IMR-90 (cell line): ENCODE measurements around the gene CTPS2. TPM values are rescaled to one million over a fixed set of nuclear protein-coding genes. Genes with fewer than 3 reads are reported as not detected.

ENCODE experiments used
- ATAC-seq: fragments of 200-7000 bp; cut with Tn5 transposase; 2 replicates; pipeline ENCODE4 v1.9.1; 2020; ENCODE audit warnings: low read depth, mild to moderate bottlenecking, moderate library complexity
- BruUV-seq: library from RNA; stranded (reverse); fragments of 400-500 nt; replicated peaks from 2 replicates; lab custom pipeline; 2021; lab: Mats Ljungman, UMichigan
- CTCF ChIA-PET: fragments of 300-600 bp; formaldehyde crosslinking; extraction: SDS; loops from one replicate; lab custom pipeline; 2021; ENCODE audit warnings: antibody characterized with exemption; lab: Yijun Ruan, JAX
- POLR2A ChIA-PET: fragments of 300-600 bp; sonication (Branson Sonifier 250); formaldehyde crosslinking; loops from one replicate; lab custom pipeline; 2022; ENCODE audit warnings: antibody characterized with exemption; ENCODE audit not compliant: unreplicated experiment; lab: Charles Lee
- DNase-seq: peaks from one replicate; pipeline ENCODE4 v3.0.0; 2013
- H2AFZ ChIP-seq: replicated peaks from 2 replicates; pipeline ENCODE3; 2013; ENCODE audit warnings: low read length, mild to moderate bottlenecking; ENCODE audit not compliant: poor library complexity
- H2AK5ac ChIP-seq: 2 replicates; pipeline ENCODE4 v1.6.1; 2013; ENCODE audit warnings: low read depth, low read length, inconsistent platforms
- H2AK9ac ChIP-seq: replicated peaks from 2 replicates; pipeline ENCODE3; 2013; ENCODE audit warnings: mild to moderate bottlenecking, low read depth, low read length, moderate library complexity; ENCODE audit not compliant: poor library complexity
- H2BK120ac ChIP-seq: 2 replicates; pipeline ENCODE4 v1.6.1; 2013; ENCODE audit warnings: low read depth, low read length, inconsistent platforms
- H2BK15ac ChIP-seq: 3 replicates; pipeline ENCODE4 v1.6.1; 2013; ENCODE audit warnings: low read depth, low read length, inconsistent platforms
- H2BK20ac ChIP-seq: 2 replicates; pipeline ENCODE4 v1.6.1; 2013; ENCODE audit warnings: low read depth, mild to moderate bottlenecking, inconsistent platforms, low read length, moderate library complexity
- H2BK5ac ChIP-seq: 2 replicates; pipeline ENCODE4 v1.6.1; 2013; ENCODE audit warnings: mild to moderate bottlenecking, low read depth, low read length, inconsistent platforms; ENCODE audit not compliant: poor library complexity, severe bottlenecking
- H3K14ac ChIP-seq: replicated peaks from 2 replicates; pipeline ENCODE4 v1.6.1; 2013; ENCODE audit warnings: low read depth, low read length, inconsistent platforms
- H3K18ac ChIP-seq: 2 replicates; pipeline ENCODE4 v1.6.1; 2013; ENCODE audit warnings: low read depth, low read length, control low read depth
- H3K23ac ChIP-seq: 2 replicates; pipeline ENCODE4 v1.6.1; 2013; ENCODE audit warnings: low read depth, low read length, inconsistent platforms
- H3K27ac ChIP-seq: 2 replicates; pipeline ENCODE4 v1.5.1; 2013; ENCODE audit warnings: mild to moderate bottlenecking, control low read depth, low read length; ENCODE audit not compliant: insufficient read depth
- H3K27me3 ChIP-seq: 2 replicates; pipeline ENCODE4 v1.6.1; 2013; ENCODE audit warnings: low read length; ENCODE audit not compliant: control insufficient read depth, insufficient read depth
- H3K36me3 ChIP-seq: 2 replicates; pipeline ENCODE4 v1.6.1; 2013; ENCODE audit warnings: low read length, mixed read lengths; ENCODE audit not compliant: control insufficient read depth, insufficient read depth
- H3K4ac ChIP-seq: 2 replicates; pipeline ENCODE4 v1.6.1; 2013; ENCODE audit warnings: low read depth, low read length, inconsistent platforms
- H3K4me1 ChIP-seq: 2 replicates; pipeline ENCODE4 v1.6.1; 2013; ENCODE audit warnings: low read length, mixed read lengths; ENCODE audit not compliant: control insufficient read depth, insufficient read depth
- H3K4me2 ChIP-seq: 2 replicates; pipeline ENCODE4 v1.6.1; 2013; ENCODE audit warnings: low read depth, mild to moderate bottlenecking, control low read depth, low read length, moderate library complexity
- H3K4me3 ChIP-seq: 2 replicates; pipeline ENCODE4 v1.5.1; 2013; ENCODE audit warnings: low read depth, mild to moderate bottlenecking, control low read depth, low read length, moderate library complexity; ENCODE audit not compliant: insufficient read depth
- H3K56ac ChIP-seq: 2 replicates; pipeline ENCODE4 v1.6.1; 2013; ENCODE audit warnings: low read length, inconsistent platforms; ENCODE audit not compliant: insufficient read depth; ENCODE audit errors: extremely low read depth
- H3K79me1 ChIP-seq, 2 experiments: 2 replicates each; pipeline ENCODE4 v1.6.1; 2013; ENCODE audit warnings: low read length in 2 of 2, inconsistent platforms in 1 of 2, low read depth in 1 of 2
- H3K9ac ChIP-seq: 2 replicates; pipeline ENCODE4 v1.6.1; 2013; ENCODE audit warnings: low read depth, low read length, control low read depth
- H3K9me1 ChIP-seq: 2 replicates; pipeline ENCODE4 v1.6.1; 2013; ENCODE audit warnings: low read length, inconsistent platforms; ENCODE audit not compliant: insufficient read depth
- H3K9me3 ChIP-seq: 2 replicates; pipeline ENCODE4 v1.6.1; 2013; ENCODE audit warnings: low read length; ENCODE audit not compliant: control insufficient read depth, insufficient read depth
- H4K20me1 ChIP-seq: 2 replicates; pipeline ENCODE4 v1.6.1; 2013; ENCODE audit warnings: low read length, inconsistent platforms; ENCODE audit not compliant: insufficient read depth
- H4K5ac ChIP-seq: 2 replicates; pipeline ENCODE4 v1.6.1; 2013; ENCODE audit warnings: mild to moderate bottlenecking, low read depth, low read length, control low read depth
- H4K8ac ChIP-seq, 2 experiments: 2 replicates each; pipeline ENCODE4 v1.6.1; 2013; ENCODE audit warnings: low read depth in 2 of 2, low read length in 2 of 2, control low read depth in 1 of 2, inconsistent platforms in 1 of 2
- H4K91ac ChIP-seq: 2 replicates; pipeline ENCODE4 v1.6.1; 2013; ENCODE audit warnings: low read depth, low read length, inconsistent platforms; ENCODE audit not compliant: insufficient read depth
- POLR2A ChIP-seq: IDR thresholded peaks from 2 replicates; pipeline ENCODE4 v1.6.1; 2012; ENCODE audit warnings: mild to moderate bottlenecking, low read depth, low read length
- WGBS, 2 experiments: methylation state at CpG; one replicate each; pipeline versions ENCODE4 v1.1.5 to v1.1.7; 2013; ENCODE audit warnings: missing lambda C conversion rate in 2 of 2; ENCODE audit not compliant: insufficient read length in 1 of 2; ENCODE audit errors: extremely low coverage in 2 of 2; 5-methylcytosine and 5-hydroxymethylcytosine counted together
- dilution Hi-C: fragments of 300-500 bp; cut with HindIII; formaldehyde crosslinking; loops from one replicate; pipeline ENCODE4 v1.14.3; 2018; ENCODE audit warnings: low sequenced_read_pairs; ENCODE audit not compliant: unreplicated experiment
- in situ Hi-C: fragments of 300-500 bp; cut with MboI; formaldehyde crosslinking; loops from 3 replicates; pipeline ENCODE4 v1.14.3; 2019; ENCODE audit warnings: low sequenced_read_pairs, inconsistent platforms, mixed read lengths
- intact Hi-C: fragments of 100-400 bp; cut with micrococcal nuclease; formaldehyde crosslinking; loops from 2 replicates; pipeline ENCODE4 v1.10.0; 2022
- polyA plus RNA-seq, 3 experiments: library from polyadenylated mRNA; depleted of rRNA; stranded (reverse); fragments of >200 nt; gene quantifications; 2 replicates each; pipeline ENCODE4 v1.2.3, GENCODE V29; 2012; ENCODE audit warnings: low replicate concordance in 1 of 3
- total RNA-seq: library from RNA; depleted of rRNA; stranded (reverse); fragments of >200 nt; gene quantifications from 2 replicates; pipeline ENCODE4 v1.2.3, GENCODE V29; 2012

Gene CTPS2
- total and polyA plus RNA-seq, 2 of the 4 experiments (the other 2 are of a cell fraction) = 6.0 to 13.1 TPM

DNA sequence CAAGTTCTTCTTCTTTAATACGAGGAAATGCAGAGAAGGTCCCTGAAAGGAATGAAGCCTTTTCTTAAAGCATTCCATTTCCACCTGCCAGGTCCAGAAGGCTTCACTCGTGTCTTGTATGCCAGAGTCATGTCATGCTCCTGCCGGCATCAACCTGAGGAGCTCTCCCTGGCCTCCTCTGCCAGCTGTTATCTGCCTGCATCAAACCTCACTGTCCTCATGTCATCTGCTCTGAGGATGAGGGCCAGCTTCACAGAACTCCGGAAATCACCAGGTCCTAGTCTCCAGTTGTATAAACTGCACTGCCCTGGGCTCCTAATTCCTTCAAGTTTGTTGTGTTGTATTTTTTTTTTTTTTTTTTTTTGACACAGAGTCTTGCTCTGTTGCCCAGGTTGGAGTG lies 82.6 kb downstream of the CTPS2 start:
- H4K5ac ChIP-seq = no peak overlapping the region
- no TSS peak for BruUV-seq
- H3K27me3 ChIP-seq = peaks cover 6% of the 10 kb centered on the region; the same call in 1 of the 2 replicates
- H2AK5ac ChIP-seq = no peak overlapping the region
- intact Hi-C loops (no loop called here), dilution Hi-C loops (no loop called here), in situ Hi-C loops (no loop called here)
- no peak overlapping the region for H3K4me3 ChIP-seq
- no peak overlapping the region for H3K18ac ChIP-seq
- H2BK120ac ChIP-seq = no peak overlapping the region
- no peak overlapping the region for H3K4ac ChIP-seq
- peaks cover 3% of the 10 kb centered on the region; the same call in 1 of the 2 replicates for H3K36me3 ChIP-seq
- H3K14ac ChIP-seq = no peak overlapping the region
- H3K4me2 ChIP-seq = no peak overlapping the region
- no peak overlapping the region for H2AK9ac ChIP-seq
- no peak for ATAC-seq
- H4K20me1 ChIP-seq = no peaks in the 10 kb centered on the region
- DNase-seq = no peak
- H3K79me1 ChIP-seq = no peaks in the 10 kb centered on the region; a peak in 1 of 4 replicates
- TF ChIP-seq POLR2A = no peak
- no peak overlapping the region for H3K27ac ChIP-seq
- H2BK20ac ChIP-seq = no peak overlapping the region
- H2BK15ac ChIP-seq = no peak overlapping the region
- no peak overlapping the region for H3K23ac ChIP-seq
- H2BK5ac ChIP-seq = no peak overlapping the region
- H3K56ac ChIP-seq = no peak overlapping the region
- peaks cover 2% of the 10 kb centered on the region; the same call in 1 of the 2 replicates for H3K9me1 ChIP-seq
- ChIA-PET POLR2A (no interaction called here), CTCF (interaction anchor here (0.5 to 0.7 kb wide), 2 partner anchors 17 to 684 kb away, joined by 4 to 5 read pairs; no protein-coding TSS in a partner anchor)
- no peak overlapping the region for H4K91ac ChIP-seq
- no peaks in the 10 kb centered on the region for H3K9me3 ChIP-seq
- H3K9ac ChIP-seq = no peak overlapping the region
- 67% methylated on average over 1 of the region's 4 CpGs; no CpG with 5 or more reads in 1 of the 2 experiments for WGBS, 2 experiments
- H2AFZ ChIP-seq = no peak overlapping the region
- H4K8ac ChIP-seq = no peak overlapping the region
- 0 out of 2 replicates have a peak, but pooled peaks cover 1% of the 10 kb centered on the region for H3K4me1 ChIP-seq
